GM10248 (cell line): Measurements from ENCODE around the gene TPCN1.

ENCODE experiments used
- CTCF ChIA-PET: fragments of 300-600 bp; sonication (Branson Sonifier 250); formaldehyde crosslinking; extraction: SDS; loops from one replicate; lab custom pipeline; 2021; ENCODE audit warnings: antibody characterized with exemption; lab: Yijun Ruan, JAX
- POLR2A ChIA-PET: fragments of 350-650 bp; sonication (Branson Sonifier 250); formaldehyde crosslinking; extraction: SDS; loops from one replicate; lab custom pipeline; 2020; ENCODE audit warnings: antibody characterized with exemption; lab: Yijun Ruan, JAX
- DNase-seq: peaks from one replicate; pipeline ENCODE4 v3.0.0; 2012; ENCODE audit errors: extremely low spot score
- CTCF ChIP-seq: IDR thresholded peaks from 2 replicates; pipeline ENCODE4 v1.5.1; 2012; ENCODE audit warnings: mild to moderate bottlenecking, low read depth; ENCODE audit errors: extremely low read depth, missing control alignments, control extremely low read depth

Gene TPCN1

GRCh38 chr12:113334786-113335539 is 113.7 kb downstream of the TPCN1 start, which contains the start of gene SLC8B1:
SLC8B1 (minus strand) TSS chr12:113335109; CDS start chr12:113332878, 2,231 bp downstream.
- peak; percentile 96 for DNase-seq
- CTCF ChIA-PET = interaction anchor here (0.6 to 1.0 kb wide), 2 partner anchors 27 to 161 kb away, joined by 3 read pairs; no protein-coding TSS in a partner anchor
- no peak for TF ChIP-seq CTCF

GRCh38 chr12:113339540-113339939 is 118.3 kb downstream of the TPCN1 start:
- POLR2A ChIA-PET = no interaction called here
- TF ChIP-seq CTCF = no peak
- CTCF ChIA-PET = no interaction called here

More at GRCh38 chr12:113334786-113335539, 113.7 kb downstream of the TPCN1 start, which contains the start of gene SLC8B1:
- POLR2A ChIA-PET = interaction anchor here (0.5 to 1.0 kb wide), 6 partner anchors 9 to 113 kb away, joined by 3 to 5 read pairs (median 4); no protein-coding TSS in a partner anchor

GRCh38 chr12:113340061-113340460 is 118.8 kb downstream of the TPCN1 start:
- DNase-seq = no peak
- ChIA-PET CTCF (interaction anchor here (1.4 kb wide), 1 partner anchor 15 kb away, joined by 3 read pairs; no protein-coding TSS in a partner anchor), POLR2A (no interaction called here)
- TF ChIP-seq CTCF = no peak

More at GRCh38 chr12:113339540-113339939, 118.3 kb downstream of the TPCN1 start:
- no peak for DNase-seq

- TF ChIP-seq CTCF = no peak
- DNase-seq = no peak
- ChIA-PET CTCF (no interaction called here), POLR2A (no interaction called here)
Observed at GRCh38 chr12:113341535-113341934, 120.3 kb downstream of the TPCN1 start.

GRCh38 chr12:113345318-113345717 is 124.1 kb downstream of the TPCN1 start:
- no peak for DNase-seq
- ChIA-PET POLR2A (interaction anchor here (0.7 kb wide), 1 partner anchor 466 kb away, joined by 3 read pairs; no protein-coding TSS in a partner anchor), CTCF (no interaction called here)
- no peak for TF ChIP-seq CTCF

GRCh38 chr12:113346353-113346752 is 125.1 kb downstream of the TPCN1 start:
- no peak for TF ChIP-seq CTCF
- DNase-seq = no peak
- POLR2A ChIA-PET = no interaction called here
- CTCF ChIA-PET = no interaction called here
